Pancreas (tissue), 10 donors: ENCODE results near the gene ACSF3. TPM values are rescaled to one million over a fixed set of nuclear protein-coding genes. Genes with fewer than 3 reads are reported as not detected.
A peak's percentile ranks its signal among the peaks of the same experiment; 100 is the strongest.

Experiments used
- ATAC-seq, 4 donors: fragments of 200-7000 bp; cut with Tn5 transposase; one replicate each; pipeline versions ENCODE4 v1.8.0 to v1.9.1; 2020; ENCODE audit warnings: mild to moderate bottlenecking in 4 of 4, moderate library complexity in 4 of 4
- DNase-seq, 6 donors: peaks; one replicate each; pipeline ENCODE4 v3.0.0-alpha.2; 2020
- FAIRE-seq: peaks from 2 replicates; lab custom pipeline; 2012; peaks lifted over from hg19 to GRCh38; lab: Jason Lieb, UNC
- H3K27ac ChIP-seq, 4 donors: fragments of 200-600 bp; sonication (generic); 1 replicate in 3 of 4; 2 replicates in 1 of 4; pipeline versions ENCODE4 v1.5.0 to v1.8.0; 2020
- H3K27me3 ChIP-seq, 4 donors: fragments of 200-600 bp; one replicate each; pipeline ENCODE4 v1.8.0; 2021
- H3K36me3 ChIP-seq, 3 donors: fragments of 200-600 bp; sonication (generic) in 1 of 3; one replicate each; pipeline versions ENCODE4 v1.5.0 to v1.8.0; 2020 to 2021
- H3K4me1 ChIP-seq, 3 donors: fragments of 200-600 bp; one replicate each; pipeline ENCODE4 v1.8.0; 2021
- H3K4me3 ChIP-seq, 4 donors: fragments of 200-600 bp; sonication (generic) in 2 of 4; one replicate each; pipeline versions ENCODE4 v1.5.0 to v1.8.0; 2020 to 2021
- H3K9me3 ChIP-seq, 4 donors: fragments of 200-600 bp; one replicate each; pipeline ENCODE4 v1.8.0; 2021
- CTCF ChIP-seq, 4 donors: fragments of 200-600 bp; sonication (generic) in 3 of 4; IDR thresholded peaks; one replicate each; pipeline versions ENCODE4 v1.5.0 to v1.8.0; 2021; ENCODE audit warnings: antibody characterized with exemption in 4 of 4
- WGBS, 2 donors: extraction: QIAGEN DNeasy Blood & Tissue Kit; methylation state at CpG; one replicate each; pipeline ENCODE4 v1.1.7; 2013; 5-methylcytosine and 5-hydroxymethylcytosine counted together
- intact Hi-C, 3 donors: fragments of 100-400 bp; cut with DNase I; formaldehyde crosslinking; loops; one replicate each; pipeline versions ENCODE4 v1.11.1 to v1.14.2; 2022
- polyA plus RNA-seq, 2 donors: library from polyadenylated mRNA; stranded (reverse); fragments of 200-250 nt; gene quantifications; one replicate each; pipeline ENCODE4 v1.2.3, GENCODE V29; 2013
- total RNA-seq, 6 donors: library from RNA; stranded (reverse); fragmentation: NEBNext Ultra II Directional in 4 of 6; extraction: Animal tissue kit (Norgen Biotek cat#: 25700) in 4 of 6; gene quantifications; one replicate each; pipeline versions ENCODE4 v1.2.1 to v1.2.4, GENCODE V29; 2021 to 2023
- donor health status: healthy with polysubstance abuse.
- donor health status: DM: no; HTN: no; CAD: no; lungs with moderate emphysema.
- donor health status: DM: no; HTN: no; CAD: no.
- donor health status: control.
- donor health status: control.
- donor health status: Bipolar disorder and iron deficiency.
- donor health status: DM: yes; HTN: yes; CAD: no.
- donor health status: DM: no; HTN: no; CAD: no.
- donor health status: DM: no; HTN: no; CAD: no.
- donor health status: DM: yes; HTN: yes; CAD: no.

ACSF3 gene
- total and polyA plus RNA-seq, 8 donors = 17.3 to 36.9 (median 20.8) TPM

- peak in 2 of 6 donors; percentile 58 to 84 for DNase-seq
- 83 to 88% methylated on average over 11 of the region's 11 CpGs for WGBS, 2 donors
- no peak for FAIRE-seq
- no peaks in the 10 kb centered on the region for H3K9me3 ChIP-seq
- intact Hi-C loops = loop anchor here in 1 of 3 donors (10.0 kb wide), 1 partner anchor 357 kb away; the partner anchor contains the start of gene APRT
- no peak overlapping the region for H3K4me3 ChIP-seq
- no peak for ATAC-seq
- H3K4me1 ChIP-seq = peaks cover 0 to 7% (median 4%) of the 10 kb centered on the region in 3 donors
- TF ChIP-seq CTCF (IDR thresholded peaks at IDR 0.05) = no peak
- H3K27ac ChIP-seq = no peak overlapping the region
- no peaks in the 10 kb centered on the region for H3K36me3 ChIP-seq
- peaks cover 0 to 5% (median 0%) of the 10 kb centered on the region in 4 donors for H3K27me3 ChIP-seq
These were observed 78.5 kb downstream of the ACSF3 start for GRCh38 chr16:89172171-89172527.

DNA sequence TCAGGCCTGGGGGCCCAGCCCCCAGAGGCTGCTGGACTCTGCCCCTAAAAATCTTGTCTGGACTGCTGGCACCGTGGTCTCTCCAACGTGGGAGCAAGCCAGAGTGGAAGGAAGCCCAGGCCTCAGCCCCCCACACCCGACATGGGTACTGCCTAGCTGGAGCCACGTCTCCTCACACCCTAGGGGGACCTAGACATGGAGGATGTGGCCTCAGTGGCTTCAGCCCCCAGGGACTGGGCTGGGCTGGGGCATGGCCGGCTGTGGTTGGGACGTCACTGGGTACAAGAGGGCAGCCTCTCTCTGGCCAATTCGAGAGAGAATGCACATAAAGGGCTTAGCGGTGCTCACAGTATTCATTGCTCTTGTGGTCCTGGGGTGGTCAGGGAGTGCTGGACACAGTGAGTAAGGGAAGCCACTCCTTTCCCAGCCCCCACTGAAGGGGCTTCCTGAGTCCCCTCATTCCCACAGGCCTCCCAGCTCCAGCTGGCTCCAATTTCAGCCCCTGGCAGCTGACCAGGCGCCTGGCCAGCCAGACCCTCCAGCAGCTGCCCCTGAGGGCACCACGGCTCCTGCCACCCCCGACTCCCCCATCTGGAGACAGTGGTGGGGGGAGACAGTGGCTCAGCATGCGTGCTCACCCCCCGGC is 79.0 kb downstream of the ACSF3 start:
- Histone ChIP-seq H3K27ac (no peak overlapping the region), H3K4me3 (no peak overlapping the region), H3K36me3 (no peaks in the 10 kb centered on the region), H3K4me1 (peaks cover 0 to 7% (median 4%) of the 10 kb centered on the region in 3 donors), H3K9me3 (no peaks in the 10 kb centered on the region), H3K27me3 (peaks cover 0 to 5% (median 0%) of the 10 kb centered on the region in 4 donors)
- ATAC-seq (no peak), FAIRE-seq (no peak), DNase-seq (peak in 2 of 6 donors; percentile 42 to 74)
- WGBS, 2 donors = 57 to 62% methylated on average over 13 of the region's 13 CpGs
- no peak for TF ChIP-seq CTCF (IDR thresholded peaks at IDR 0.05)
- intact Hi-C loops = loop anchor here in 1 of 3 donors (10.0 kb wide), 1 partner anchor 358 kb away; the partner anchor contains the start of gene APRT

GRCh38 chr16:89173174-89173921 is 79.7 kb downstream of the ACSF3 start:
- ATAC-seq = no peak
- peak in 1 of 6 donors; percentile 76 for DNase-seq
- 63 to 64% methylated on average over 10 to 11 of the region's 11 CpGs for WGBS, 2 donors
- Histone ChIP-seq H3K36me3 (no peaks in the 10 kb centered on the region), H3K4me1 (peaks cover 0 to 7% (median 4%) of the 10 kb centered on the region in 3 donors), H3K4me3 (no peak overlapping the region), H3K9me3 (no peaks in the 10 kb centered on the region), H3K27me3 (peaks cover 0 to 3% (median 0%) of the 10 kb centered on the region in 4 donors), H3K27ac (no peak overlapping the region)
- FAIRE-seq = no peak
- no peak for TF ChIP-seq CTCF (IDR thresholded peaks at IDR 0.05)
- intact Hi-C loops = loop anchor here in 1 of 3 donors (10.0 kb wide), 1 partner anchor 359 kb away; the partner anchor contains the start of gene APRT

GRCh38 chr16:89174055-89174827 is 80.6 kb downstream of the ACSF3 start:
- DNase-seq (peak in 1 of 6 donors; percentile 53), FAIRE-seq (no peak), ATAC-seq (no peak)
- Histone ChIP-seq H3K4me1 (peaks cover 0 to 7% (median 4%) of the 10 kb centered on the region in 3 donors), H3K27ac (no peak overlapping the region), H3K9me3 (no peaks in the 10 kb centered on the region), H3K27me3 (no peaks in the 10 kb centered on the region), H3K36me3 (no peaks in the 10 kb centered on the region), H3K4me3 (no peak overlapping the region)
- WGBS, 2 donors = 68 to 72% methylated on average over 23 of the region's 23 CpGs
- intact Hi-C loops = loop anchor here in 1 of 3 donors (10.0 kb wide), 1 partner anchor 359 kb away; the partner anchor contains the start of gene APRT
- no peak for TF ChIP-seq CTCF (IDR thresholded peaks at IDR 0.05)
